Measurements from ENCODE around the gene KIF3A. TPM values are rescaled to one million over a fixed set of nuclear protein-coding genes. Genes with fewer than 3 reads are reported as not detected.

Gene KIF3A
- total and polyA plus RNA-seq, 9 donors: 4.2 to 13.0 (median 9.2) TPM

DNA sequence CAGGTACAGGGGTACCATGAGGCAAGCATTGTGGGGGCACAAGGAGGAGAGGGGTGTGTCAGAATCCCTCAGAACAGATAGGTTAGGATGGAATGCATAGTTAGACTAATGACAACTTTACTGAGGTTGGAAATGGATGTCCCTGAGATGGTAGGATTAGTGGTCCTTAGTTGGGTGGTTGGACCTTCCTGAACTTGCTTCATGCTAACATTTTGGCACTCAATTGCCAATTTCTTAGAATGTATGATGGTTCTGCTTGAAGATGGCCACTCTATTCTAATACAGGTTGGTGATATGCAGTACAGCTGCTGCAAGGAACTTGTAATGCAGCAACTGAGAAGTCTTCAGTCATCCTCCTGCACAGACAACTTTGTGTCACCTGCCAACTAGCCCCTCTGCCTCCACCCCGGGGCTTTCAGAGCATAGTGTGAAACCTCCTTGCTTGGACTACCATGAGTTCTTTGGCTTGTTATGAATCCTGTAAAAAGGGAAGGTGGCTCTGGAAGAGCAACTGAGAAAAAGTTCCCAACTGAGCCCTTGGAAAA is 15.3 kb upstream of the KIF3A start:
- no peaks in the 10 kb centered on the region for H3K9me3 ChIP-seq
- intact Hi-C loops (cut with DNase I): no loop called here
- TF ChIP-seq EP300 (IDR thresholded peaks at IDR 0.05): no peak
- TF ChIP-seq POLR2A (IDR thresholded peaks at IDR 0.05): no peak
- no peak for TF ChIP-seq CTCF (IDR thresholded peaks at IDR 0.05)

DNA sequence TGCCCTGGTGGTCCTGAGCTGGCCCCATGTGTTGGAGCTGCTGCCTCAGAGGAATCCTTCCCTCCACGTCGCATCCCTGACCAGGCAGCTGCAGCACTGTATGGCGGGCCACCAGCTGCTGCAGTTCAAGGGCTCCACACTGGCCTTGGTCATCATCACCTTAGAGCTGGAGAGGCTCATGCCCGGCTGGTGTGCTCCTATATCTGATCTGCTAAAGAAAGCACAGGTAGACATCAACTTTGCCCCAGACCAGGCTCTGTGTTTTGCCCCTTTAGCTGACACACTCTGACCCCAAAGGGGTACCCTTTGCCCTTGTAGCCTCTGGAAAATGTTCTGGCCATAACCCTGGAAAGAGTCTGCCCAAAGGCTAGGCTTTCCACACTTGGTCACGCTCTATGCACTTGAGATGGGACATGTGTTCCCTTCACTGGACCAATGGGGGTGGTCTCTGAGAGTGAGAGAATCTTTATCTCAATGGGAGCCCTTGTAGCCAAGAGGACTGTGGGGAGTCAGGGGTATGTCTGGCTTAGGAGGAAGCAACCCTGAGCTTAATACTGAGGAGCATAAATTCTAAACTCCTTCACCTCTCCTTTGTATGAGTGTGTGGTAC is 14.7 kb upstream of the KIF3A start:
- WGBS, 3 donors: 82 to 88% (median 84%) methylated on average over 5 of the region's 5 CpGs
- Histone ChIP-seq H3K36me3 (no peaks in the 10 kb centered on the region), H3K9me3 (no peaks in the 10 kb centered on the region), H3K4me3 (no peak overlapping the region), H3K27me3 (peaks cover 3% of the 10 kb centered on the region), H3K4me1 (ENCODE audit: insufficient read depth) (peaks cover 3% of the 10 kb centered on the region), H3K27ac (no peak overlapping the region)
- no peak for DNase-seq
- TF ChIP-seq CTCF (IDR thresholded peaks at IDR 0.05): no peak
- TF ChIP-seq POLR2A (IDR thresholded peaks at IDR 0.05): no peak
- TF ChIP-seq EP300 (IDR thresholded peaks at IDR 0.05): no peak
- intact Hi-C loops (cut with DNase I): no loop called here

More for the DNA sequence above, 15.3 kb upstream of the KIF3A start:
- 87 to 95% (median 92%) methylated on average over 1 of the region's 1 CpG for WGBS, 3 donors
- DNase-seq: no peak
- Histone ChIP-seq H3K4me3 (no peak overlapping the region), H3K27me3 (no peaks in the 10 kb centered on the region), H3K27ac (no peak overlapping the region), H3K36me3 (no peaks in the 10 kb centered on the region), H3K4me1 (ENCODE audit: insufficient read depth) (peaks cover 2% of the 10 kb centered on the region)

GRCh38 chr5:132751444-132751843 is 14.1 kb upstream of the KIF3A start:
- no peak overlapping the region for H3K4me3 ChIP-seq
- H3K4me1 ChIP-seq (ENCODE audit: insufficient read depth): peaks cover 4% of the 10 kb centered on the region
- intact Hi-C loops (cut with DNase I): no loop called here
- H3K27ac ChIP-seq: no peak overlapping the region
- H3K27me3 ChIP-seq: peaks cover 6% of the 10 kb centered on the region
- H3K9me3 ChIP-seq: no peaks in the 10 kb centered on the region
- TF ChIP-seq POLR2A (IDR thresholded peaks at IDR 0.05) (no peak), CTCF (IDR thresholded peaks at IDR 0.05) (no peak), EP300 (IDR thresholded peaks at IDR 0.05) (no peak)
- DNase-seq: peak in 1 of 5 donors; percentile 54
- no peaks in the 10 kb centered on the region for H3K36me3 ChIP-seq
- 66 to 69% (median 68%) methylated on average over 7 of the region's 7 CpGs for WGBS, 3 donors

DNA sequence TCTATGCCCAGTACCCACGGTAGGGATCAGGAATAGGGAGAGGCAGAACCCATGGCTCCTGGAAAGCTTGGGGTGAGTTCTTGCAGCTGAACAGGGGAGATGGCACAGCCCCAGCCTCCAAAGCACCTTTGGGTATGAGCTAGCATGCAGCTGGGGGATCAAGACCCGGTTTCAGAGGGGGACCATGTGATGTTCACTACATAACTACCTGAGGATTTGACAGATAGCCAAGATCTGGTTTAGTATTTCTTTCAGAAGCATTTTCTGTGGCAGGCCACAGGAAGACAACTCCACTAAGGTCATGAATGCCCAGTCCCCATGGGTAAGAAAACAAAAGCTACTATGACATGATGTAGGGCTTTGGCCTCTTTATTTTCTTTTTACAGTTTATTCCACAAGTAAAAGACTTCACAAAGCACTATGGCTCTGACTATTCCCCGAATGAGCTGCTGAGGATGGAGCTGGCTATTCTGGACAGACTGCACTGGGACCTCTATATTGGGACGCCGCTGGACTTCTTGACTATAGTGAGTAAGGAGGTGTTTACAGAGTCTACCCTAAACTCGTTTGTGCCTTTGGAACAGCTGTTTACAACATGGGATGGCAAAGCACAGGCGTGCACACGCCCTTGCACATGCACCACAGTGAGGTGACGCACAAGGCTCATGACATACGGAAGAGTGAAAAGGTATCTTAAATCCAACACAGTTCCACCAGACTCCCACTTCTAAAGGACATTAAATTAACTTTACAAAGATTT is 13.3 kb upstream of the KIF3A start:
- peaks cover 6% of the 10 kb centered on the region for H3K27me3 ChIP-seq
- no peak for TF ChIP-seq POLR2A (IDR thresholded peaks at IDR 0.05)
- 71 to 84% (median 81%) methylated on average over 10 of the region's 10 CpGs for WGBS, 3 donors
- intact Hi-C loops (cut with DNase I): no loop called here
- DNase-seq: no peak
- H3K27ac ChIP-seq: no peak overlapping the region
- H3K4me1 ChIP-seq (ENCODE audit: insufficient read depth): peaks cover 4% of the 10 kb centered on the region
- no peaks in the 10 kb centered on the region for H3K9me3 ChIP-seq
- H3K36me3 ChIP-seq: no peaks in the 10 kb centered on the region
- H3K4me3 ChIP-seq: no peak overlapping the region

DNA sequence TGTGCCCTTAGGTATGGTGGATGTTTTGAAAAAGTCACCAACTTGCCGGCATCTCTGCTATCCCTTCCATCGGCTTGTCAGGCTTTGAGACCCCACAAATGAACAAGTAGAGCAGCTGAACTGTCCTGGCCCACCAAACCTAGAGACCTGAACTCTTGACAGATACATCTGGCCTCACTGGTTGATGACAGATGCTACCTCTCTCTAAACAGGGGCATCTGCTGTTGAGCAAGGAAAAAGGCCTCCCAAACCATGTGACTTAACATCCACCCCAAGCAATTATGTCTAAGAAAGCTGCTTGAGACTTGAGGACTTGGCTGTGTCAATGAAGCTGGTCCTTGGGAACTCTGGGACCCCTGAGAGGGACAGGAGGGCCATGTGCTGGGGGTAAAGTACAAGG is 12.2 kb upstream of the KIF3A start:
- 88 to 95% (median 89%) methylated on average over 2 of the region's 2 CpGs for WGBS, 3 donors
- no peaks in the 10 kb centered on the region for H3K36me3 ChIP-seq
- TF ChIP-seq POLR2A (IDR thresholded peaks at IDR 0.05) (no peak), CTCF (IDR thresholded peaks at IDR 0.05) (no peak), EP300 (IDR thresholded peaks at IDR 0.05) (no peak)
- peaks cover 4% of the 10 kb centered on the region for H3K4me1 ChIP-seq (ENCODE audit: insufficient read depth)
- intact Hi-C loops (cut with DNase I): no loop called here
- H3K27ac ChIP-seq: no peak overlapping the region
- peaks cover 6% of the 10 kb centered on the region for H3K27me3 ChIP-seq
- no peaks in the 10 kb centered on the region for H3K9me3 ChIP-seq
- no peak overlapping the region for H3K4me3 ChIP-seq
- no peak for DNase-seq

All from ovary (tissue), 9 donors.